ENCODE data around the gene CCDC33.
A peak's percentile ranks its signal among the peaks of the same experiment; 100 is the strongest.

- TF ChIP-seq CTCF (IDR thresholded peaks at IDR 0.05): peak; percentile 63 to 94 (median 88)
- no peak for TF ChIP-seq POLR2A (IDR thresholded peaks at IDR 0.05)
- TF ChIP-seq POLR2AphosphoS5 (IDR thresholded peaks at IDR 0.05): peak; percentile 40
Measured at GRCh38 chr15:74382004-74382816, 146.1 kb downstream of the CCDC33 start.
